Gastroesophageal sphincter (tissue), 3 donors: ENCODE data around the gene CNNM1.

Experiments
- EP300 ChIP-seq: sonication (generic); formaldehyde crosslinking; IDR thresholded peaks from one replicate; pipeline ENCODE4 v1.6.1; 2017; ENCODE audit warnings: antibody characterized with exemption, mild to moderate bottlenecking
- POLR2A ChIP-seq, 2 donors: fragments of 450-650 bp; IDR thresholded peaks; one replicate each; pipeline ENCODE4 v1.6.1; 2017; ENCODE audit warnings: antibody characterized with exemption in 2 of 2, mild to moderate bottlenecking in 2 of 2, moderate library complexity in 1 of 2
- TF ChIP-seq, protein P1 (sequence below), 4 experiments: fragments of 200-600 bp in 2 of 4; fragments of 450-650 bp in 2 of 4; sonication (generic) in 1 of 4; IDR thresholded peaks; one replicate each; pipeline ENCODE4 v1.5.1; 2017 to 2019; ENCODE audit warnings: antibody characterized with exemption in 4 of 4, mild to moderate bottlenecking in 2 of 4, moderate library complexity in 2 of 4

- TF ChIP-seq, protein P1, sequence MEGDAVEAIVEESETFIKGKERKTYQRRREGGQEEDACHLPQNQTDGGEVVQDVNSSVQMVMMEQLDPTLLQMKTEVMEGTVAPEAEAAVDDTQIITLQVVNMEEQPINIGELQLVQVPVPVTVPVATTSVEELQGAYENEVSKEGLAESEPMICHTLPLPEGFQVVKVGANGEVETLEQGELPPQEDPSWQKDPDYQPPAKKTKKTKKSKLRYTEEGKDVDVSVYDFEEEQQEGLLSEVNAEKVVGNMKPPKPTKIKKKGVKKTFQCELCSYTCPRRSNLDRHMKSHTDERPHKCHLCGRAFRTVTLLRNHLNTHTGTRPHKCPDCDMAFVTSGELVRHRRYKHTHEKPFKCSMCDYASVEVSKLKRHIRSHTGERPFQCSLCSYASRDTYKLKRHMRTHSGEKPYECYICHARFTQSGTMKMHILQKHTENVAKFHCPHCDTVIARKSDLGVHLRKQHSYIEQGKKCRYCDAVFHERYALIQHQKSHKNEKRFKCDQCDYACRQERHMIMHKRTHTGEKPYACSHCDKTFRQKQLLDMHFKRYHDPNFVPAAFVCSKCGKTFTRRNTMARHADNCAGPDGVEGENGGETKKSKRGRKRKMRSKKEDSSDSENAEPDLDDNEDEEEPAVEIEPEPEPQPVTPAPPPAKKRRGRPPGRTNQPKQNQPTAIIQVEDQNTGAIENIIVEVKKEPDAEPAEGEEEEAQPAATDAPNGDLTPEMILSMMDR (IDR thresholded peaks at IDR 0.05), result no peak
- TF ChIP-seq POLR2A (IDR thresholded peaks at IDR 0.05), result no peak
- no peak for TF ChIP-seq EP300
Measured at GRCh38 chr10:99442394-99442793, 113.2 kb downstream of the CNNM1 start.
